HG03432 (cell line): ENCODE results near the gene CCDC63.

Experiments used
- ATAC-seq: cut with Tn5 transposase; IDR thresholded peaks from one replicate; pipeline ENCODE4 v1.9.1; 2021; ENCODE audit warnings: mild to moderate bottlenecking, moderate library complexity; ENCODE audit not compliant: unreplicated experiment

CCDC63 gene

DNA sequence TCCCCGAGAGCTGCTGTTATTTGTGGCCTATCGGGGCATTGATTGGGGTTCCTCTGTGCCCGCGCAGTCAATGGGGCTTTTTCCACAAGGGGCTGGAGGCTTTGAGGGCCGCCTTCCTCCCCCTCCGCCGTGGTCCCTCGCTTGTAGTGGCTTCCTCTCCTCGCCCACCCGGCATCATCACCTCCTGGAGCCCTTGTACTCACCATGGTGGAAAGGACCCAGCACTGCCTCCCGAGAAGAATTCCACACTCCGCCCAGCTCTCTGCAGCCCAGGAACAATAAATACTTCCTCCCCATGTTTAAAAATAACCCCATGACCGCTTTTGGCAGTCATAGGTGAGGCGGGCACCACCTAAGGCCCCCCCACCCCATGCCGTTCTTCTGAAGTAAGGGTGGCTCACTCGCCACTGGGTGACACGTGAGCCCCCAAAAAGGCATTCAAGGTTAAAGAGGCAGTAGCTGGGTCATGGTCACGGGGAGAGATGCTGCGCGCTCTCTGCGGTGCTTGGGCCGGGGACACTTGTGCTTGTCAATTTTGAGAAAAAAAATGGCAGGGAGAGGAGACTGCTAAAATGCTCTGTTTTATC lies 73.6 kb downstream of the CCDC63 start, which contains the start of gene MYL2:
MYL2 (minus strand) TSS at position 256 of the 587 bp plus-strand sequence; CDS start at position 206, 50 bp downstream.
- ATAC-seq: no peak

DNA sequence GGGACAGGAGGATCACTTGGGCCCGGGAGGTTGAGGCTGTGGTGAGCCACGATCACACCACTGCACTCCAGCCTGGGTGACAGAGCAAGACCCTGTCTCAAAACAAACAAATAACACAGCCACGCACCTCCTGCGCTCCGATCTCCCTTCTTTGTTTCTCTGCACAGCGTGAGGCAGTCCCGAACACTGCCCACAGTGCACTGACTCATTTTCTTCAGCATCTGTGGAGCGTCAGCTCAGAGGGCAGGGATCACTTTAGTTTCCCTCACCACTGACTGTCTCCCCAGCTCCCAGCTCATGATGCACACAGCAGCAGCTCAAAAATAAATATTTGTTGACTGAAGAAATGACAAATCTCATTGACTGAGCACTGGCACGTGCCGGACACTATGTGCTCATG lies 74.5 kb downstream of the CCDC63 start:
- no peak for ATAC-seq

DNA sequence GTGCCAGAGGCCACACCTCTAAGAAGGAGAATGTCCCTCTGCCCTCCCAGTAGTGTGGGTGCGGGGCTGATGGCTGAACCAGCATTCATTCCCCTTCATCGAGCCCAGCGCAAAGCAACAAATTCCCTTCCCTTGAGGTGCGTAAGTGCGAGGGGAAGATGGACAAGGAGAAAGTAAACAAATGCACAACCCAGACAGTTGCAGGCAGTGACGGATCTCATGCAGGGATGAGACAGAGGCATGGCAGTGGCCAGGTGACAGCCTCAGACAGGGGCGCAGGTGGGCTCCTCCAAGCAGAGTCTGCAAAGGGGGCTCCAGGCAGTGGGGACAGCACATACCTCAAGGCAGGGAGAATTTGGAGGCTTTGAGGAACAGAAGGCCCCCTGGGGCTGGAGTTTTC lies 75.9 kb downstream of the CCDC63 start:
- ATAC-seq: no peak

DNA sequence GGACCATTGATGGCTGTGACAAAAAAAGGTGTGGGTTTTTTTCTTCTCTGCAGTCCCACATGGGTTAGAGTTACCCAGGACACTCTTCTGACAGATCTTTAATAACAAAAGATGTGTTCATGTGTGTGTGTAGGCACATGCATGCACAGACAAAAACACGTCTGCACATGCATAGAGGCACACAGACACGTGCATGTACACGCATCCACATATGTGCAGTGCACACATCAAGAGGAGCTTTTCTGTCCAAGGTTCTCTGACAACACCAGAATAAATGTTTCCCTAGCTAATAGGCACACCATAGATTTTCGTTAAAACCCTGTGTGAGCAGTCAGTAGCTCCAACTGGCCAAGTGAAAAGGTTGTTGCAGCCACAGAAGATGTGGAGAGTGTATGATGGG lies 76.4 kb downstream of the CCDC63 start:
- no peak for ATAC-seq

DNA sequence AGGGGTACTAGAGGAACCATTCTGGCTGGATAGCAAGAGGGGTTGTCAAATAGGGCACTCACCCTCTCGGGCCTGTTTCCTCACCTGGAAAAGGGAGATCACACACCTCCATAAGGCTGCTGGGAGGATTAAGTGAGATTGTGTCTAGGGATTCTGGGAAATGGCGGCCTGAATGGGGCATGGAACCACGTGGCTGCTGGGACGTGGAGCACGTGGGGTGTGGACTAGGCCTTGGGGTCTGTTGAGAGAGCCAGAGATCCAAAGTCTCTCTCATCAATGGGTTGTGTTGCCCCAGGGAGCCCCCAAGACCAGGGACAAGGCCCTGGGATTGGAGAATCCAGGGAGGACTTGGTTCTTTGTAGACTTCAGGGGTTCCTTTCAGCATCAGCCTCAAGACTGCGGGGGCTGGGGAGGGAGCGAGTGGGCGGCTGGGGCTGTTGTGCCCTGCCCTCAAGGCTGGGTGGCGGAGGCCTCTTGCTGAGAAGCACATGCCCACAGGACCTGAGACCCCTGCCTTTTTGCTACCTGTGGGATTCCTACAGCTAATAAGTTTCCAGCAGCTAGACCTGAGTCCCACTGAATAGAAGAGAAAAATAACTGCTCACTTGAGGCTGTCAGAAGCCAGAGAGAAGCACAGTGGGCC lies 77.0 kb downstream of the CCDC63 start:
- no peak for ATAC-seq

DNA sequence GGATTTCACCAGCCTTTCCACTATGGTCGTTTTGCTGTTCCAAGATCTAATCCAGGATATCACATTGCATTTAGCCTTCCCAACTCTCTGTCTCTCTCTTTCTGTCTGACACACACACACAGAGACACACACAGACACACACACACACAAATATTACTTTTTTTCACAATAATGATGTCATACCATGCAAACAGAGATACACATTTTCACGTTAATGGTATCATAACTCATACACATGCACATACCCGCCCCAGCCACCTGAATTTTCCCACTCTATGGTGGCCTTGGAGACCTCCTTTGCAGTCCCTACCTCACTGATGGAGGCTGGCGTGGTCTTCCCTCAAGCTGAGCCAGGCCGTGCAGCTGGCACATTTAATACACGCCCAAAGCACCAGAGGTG lies 80.8 kb downstream of the CCDC63 start:
- no peak for ATAC-seq

DNA sequence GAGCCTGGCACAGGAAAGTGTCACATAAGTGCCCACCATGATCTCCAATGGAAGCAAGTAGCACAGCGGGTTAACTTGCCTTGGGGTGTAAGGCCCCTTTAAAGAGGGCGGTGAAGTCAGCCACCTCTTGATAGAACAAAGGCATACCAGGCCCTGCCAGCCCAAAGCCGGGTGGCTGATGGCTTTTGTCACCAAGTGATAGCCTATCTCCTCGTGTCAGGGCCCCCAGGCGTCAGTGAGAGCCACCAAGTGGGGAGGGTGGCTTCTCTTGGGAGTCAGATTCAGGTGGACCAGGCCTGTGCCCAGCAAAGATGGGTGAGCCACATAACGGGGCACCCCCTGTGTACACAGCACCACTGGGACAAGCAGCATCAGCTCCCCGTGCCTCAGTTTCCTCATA lies 81.9 kb downstream of the CCDC63 start:
- no peak for ATAC-seq

DNA sequence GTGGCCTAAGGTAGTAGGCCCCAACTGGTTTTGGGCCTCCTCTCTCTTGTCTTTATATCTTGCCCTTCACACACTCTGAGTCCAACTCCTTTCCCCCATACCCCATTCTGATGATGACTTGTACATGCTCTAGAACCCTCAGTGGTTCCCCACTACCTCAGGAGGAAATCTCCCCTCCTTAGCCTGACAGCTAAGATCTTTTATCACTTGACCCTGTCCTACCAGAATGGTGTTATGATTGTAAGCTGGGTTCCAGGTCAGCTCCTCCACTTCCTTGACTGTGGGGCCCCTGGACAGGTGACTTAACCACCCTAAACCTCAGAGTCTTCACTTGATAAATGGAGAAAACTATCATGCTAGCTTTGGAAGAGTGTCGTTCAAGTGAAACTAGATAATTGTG lies 83.0 kb downstream of the CCDC63 start:
- ATAC-seq: no peak

DNA sequence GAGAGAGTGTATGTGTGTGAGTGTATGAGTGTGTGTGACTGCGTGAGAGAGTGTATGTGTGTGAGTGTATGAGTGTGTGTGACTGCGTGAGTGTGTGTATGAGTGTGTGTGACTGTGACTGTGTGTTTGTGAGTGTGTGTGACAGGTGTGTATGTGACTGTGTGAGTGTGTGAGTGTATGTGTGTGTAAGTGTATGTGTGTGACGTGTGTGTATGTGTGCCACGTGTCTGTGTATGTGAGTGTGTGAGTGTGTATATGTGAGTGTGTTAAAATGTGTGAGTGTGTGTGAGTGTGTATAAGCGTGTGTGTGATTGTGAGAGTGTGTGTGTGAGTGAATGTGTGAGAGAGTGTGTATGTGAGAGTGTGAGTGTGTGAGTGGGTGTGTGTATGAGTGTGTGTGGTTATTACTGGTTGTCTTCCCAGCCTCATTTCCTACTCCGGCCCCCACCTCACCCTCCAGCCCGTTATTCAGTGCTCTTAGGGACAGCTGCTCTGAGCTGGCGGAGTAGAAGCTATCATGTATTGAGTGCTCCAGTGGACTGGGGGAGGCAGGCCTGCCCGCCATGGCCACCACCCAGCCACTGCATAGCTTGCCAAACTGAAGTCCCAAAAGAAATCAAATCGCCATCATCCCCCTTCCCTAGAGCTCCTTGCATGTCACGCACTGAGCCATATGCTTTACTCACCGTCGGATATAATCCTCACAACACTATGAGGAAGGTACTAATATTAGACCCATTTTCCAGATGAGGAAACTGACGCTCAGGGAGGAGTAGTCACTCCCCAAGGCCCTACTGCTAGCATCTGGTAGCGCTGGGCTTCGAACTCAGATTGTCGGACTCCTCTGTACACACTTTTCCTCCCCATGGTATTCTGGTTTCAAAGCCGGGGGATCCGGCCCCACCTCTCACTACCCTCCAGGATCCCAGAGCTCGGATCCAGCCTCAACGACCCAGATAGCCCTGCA lies 83.8 kb downstream of the CCDC63 start:
- ATAC-seq: no peak

DNA sequence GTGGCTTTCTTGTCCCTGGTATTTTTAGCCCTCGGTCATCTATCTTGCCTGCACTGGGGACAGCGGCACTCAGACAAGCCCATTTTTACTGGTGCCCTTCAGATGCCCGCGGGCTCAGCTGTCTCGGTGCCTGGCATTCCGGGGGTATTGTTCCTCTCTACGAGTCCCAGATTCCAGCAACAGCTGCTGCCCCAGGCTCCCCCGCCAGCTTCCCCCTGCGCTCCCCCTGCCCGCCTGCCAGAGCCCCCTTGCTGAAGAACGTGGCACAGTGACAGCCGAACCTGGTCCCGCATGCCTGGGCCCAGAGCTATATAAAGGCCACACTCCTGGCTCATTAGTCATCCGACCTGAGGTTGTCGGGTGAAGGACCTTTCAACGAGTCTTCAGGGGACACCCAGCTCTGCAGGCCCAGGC lies 84.5 kb downstream of the CCDC63 start:
- no peak for ATAC-seq

DNA sequence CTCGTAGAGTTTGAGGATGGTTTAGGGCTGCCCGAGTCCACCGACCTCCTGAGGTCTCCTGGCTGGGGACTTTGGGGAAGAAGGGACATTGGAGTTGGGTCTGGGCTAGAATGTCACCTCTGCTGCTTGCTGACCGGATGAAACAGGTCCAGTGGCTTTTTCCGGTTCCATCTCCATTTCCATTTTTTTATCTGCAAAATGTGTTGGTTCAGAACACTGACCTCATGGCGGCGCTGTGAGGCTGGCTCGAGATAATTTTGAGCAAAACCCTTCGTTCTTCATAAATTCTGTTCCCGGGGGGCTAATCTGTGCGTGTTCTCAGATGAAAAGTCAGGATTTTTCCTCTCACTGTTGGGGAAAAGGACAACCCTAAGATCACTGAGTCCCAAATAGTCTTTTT lies 85.3 kb downstream of the CCDC63 start:
- ATAC-seq: no peak

DNA sequence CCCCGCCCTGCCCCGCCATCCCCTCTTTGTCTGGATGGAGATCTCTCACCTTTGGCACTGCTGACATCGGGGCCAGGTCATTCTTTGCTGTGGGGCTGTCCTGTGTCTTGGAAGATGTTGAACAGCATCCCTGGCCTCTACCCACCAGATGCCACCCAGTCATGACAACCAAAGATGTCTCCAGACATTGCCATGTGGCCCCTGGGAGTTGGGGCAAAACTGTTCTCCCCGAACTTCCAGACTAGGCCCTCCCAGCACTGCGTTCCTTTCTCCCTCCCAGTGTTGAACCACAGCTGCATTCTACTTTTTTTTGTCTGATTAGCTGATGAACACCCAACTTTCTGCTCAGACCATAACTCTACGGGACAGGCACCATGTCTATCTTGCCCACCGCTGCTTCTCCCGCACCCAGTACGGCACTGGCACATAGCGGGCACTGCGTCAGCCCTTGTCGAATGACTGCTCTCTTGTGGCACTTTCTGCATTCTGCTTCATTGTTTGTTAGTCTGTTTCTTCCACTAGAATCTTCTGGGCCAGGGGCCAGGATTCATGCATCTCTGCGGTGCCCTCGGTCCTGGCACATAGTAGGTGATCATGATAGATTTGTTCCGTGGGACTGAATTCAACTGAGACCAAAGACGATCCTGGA lies 86.7 kb downstream of the CCDC63 start:
- ATAC-seq: no peak

DNA sequence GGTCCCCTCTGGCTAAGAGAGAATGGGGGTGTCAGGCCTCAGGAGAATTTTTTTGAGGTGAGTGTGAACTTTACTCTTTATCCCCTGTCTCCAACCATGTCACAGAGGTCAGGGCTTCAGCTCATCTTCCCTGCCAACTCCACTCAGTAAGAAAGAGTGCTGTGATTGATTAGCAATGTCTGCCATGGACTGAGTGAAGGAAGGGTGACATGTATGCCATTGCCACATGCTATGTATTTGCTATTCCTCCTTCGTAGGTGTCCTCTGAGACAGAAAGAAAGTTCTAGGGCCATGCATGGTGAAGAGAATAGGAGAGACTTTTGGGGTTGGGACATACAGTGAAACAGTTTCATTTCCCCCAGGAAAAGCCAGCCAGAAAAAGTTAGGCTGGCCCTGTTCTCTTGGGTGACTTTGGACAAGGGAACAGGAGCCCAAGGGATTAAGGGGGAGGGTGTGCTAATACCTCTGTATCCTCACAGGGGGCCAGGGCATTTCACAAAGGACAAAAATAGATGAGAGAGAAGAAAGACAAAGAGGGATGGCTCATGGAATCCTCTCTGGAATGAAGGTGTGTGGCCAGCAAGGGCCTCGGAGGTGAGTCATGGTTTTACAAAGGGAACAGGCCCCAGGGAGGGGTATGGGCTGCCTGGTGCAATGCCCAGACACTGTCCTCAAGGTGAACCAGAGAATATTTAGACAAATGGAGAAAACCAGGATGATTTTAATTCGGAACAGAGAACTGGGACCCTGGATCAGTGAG lies 87.5 kb downstream of the CCDC63 start:
- ATAC-seq: no peak

DNA sequence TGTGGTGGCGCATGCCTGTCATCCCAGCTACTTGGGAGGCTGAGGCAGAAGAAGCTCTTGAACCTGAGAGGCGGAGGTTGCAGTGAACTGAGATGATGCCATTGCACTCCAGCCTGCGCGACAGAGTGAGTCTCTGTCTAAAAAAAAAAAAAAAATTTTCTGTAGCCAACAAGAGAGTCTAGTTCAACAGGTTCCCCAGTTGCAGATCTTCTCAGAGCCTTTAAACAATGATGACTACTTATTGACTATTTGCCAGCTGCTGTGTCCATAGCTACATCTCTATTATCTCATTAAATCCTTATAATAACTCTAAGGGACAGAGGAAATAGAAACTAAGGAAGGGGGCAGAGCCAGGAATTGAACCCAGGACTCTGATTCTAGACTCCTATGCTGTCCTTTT lies 88.8 kb downstream of the CCDC63 start:
- no peak for ATAC-seq

DNA sequence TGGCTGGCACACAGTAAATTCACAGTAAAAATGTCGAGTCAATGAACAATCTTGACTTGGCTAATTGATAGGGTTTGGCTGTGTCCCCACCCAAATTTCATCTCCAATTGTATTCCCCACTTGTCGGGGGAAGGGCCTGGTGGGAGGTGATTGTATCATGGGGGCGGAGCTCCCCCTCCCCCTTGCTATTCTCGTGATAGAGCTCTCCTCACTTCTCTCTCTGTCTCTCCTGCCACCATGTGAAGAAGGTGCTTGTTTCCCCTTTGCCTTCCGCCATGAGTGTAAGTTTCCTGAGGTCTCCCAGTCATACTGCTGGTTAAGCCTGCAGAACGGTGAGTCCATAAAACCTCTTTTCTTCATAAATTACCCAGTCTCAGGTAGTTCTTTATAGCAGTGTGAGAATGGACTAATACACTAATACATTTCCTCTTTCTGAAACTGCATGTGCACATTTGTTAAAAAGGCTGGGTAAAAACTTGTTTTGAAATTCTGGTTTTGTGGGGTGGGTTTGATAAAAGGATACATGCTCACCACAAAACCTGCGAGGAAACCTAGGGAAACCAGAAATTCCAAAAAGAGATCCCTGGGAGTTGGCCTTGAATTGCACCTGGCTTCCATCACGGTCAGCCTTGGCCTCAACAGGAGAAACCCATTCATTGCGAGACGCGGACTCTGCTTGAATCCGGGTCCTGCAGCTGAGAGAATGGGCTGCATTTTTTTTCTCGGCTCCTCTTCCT lies 89.7 kb downstream of the CCDC63 start:
- no peak for ATAC-seq

DNA sequence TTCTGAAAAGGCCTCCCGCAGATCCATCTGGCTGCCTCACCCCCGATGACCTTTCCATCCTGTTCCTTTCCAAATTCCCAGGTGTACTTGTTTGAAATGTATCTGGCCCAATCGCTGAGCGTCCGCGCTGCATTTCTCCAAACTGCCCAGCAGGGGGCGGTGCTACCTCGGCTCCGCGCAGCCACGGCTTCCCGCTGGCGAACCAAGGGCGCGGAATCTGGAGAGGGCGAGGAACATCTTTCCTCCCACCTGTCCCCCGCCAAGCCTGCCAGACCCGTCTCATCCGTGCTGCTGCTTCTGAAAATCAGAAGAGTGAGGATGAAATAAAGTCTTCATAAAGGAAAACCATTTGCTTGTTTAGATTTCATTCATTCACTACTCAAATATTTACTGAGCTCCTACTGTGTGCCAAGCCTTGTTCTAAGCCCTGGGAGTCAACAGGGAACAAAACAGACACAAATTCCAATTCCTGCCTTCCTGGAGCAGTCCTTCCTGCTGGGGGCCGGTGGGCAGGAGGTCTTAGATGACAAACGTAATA lies 90.4 kb downstream of the CCDC63 start:
- ATAC-seq: no peak

DNA sequence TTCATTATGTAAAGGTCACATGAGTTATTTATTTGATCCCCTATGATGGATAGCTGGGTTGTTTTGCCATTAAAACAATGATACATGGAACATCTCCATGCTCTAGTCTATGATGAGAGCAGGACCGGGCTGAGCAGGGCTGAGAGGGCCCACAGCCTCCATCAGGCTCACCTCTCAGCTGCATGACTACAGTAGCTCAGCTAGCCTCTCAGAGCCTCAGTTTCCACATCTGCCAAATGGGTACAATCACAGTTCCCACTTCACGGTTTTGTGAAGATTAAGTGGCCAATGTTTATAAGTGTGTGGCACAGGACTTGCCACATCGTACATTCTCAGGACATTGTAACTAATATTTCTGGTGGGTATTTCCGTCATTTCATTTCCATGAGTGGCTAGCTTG lies 93.5 kb downstream of the CCDC63 start:
- no peak for ATAC-seq

DNA sequence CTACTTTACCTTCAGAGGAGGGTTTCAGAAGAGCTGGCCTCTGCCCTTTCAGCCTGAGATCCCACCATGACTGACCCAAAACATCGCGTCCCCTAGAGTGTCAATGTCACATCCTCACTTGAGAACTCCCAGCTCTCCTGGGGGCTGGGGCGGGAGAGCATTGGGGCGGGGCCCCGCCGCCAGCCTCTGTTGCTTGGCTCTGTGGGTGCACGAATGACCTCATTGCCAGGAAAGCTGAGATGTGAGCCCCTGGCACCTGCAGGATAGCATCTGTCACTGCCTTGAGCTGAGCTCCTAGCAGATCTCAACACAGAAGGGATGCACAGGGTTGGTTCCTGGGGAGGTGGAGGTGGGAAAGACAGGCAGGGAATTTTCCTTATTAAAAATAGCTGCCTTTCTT lies 94.1 kb downstream of the CCDC63 start:
- no peak for ATAC-seq

DNA sequence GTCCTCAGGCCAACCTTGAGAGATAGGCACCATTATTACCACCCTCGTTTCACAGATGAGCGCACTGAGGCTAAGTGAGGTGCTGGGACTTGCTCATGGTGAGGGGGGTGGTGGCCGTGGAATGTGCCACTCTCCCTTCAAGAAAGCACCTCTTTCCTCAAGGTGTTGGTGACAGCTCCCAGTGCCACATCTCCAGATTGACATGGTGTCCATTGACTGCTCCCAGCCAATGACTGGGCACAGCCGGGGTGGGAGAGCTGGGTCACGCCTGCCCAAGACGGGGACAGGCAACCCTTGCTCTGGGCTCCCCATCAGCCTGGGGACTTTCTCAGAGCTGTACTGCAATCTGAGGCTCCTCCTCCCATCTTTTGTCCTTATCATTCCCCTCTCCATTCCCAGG lies 94.6 kb downstream of the CCDC63 start:
- no peak for ATAC-seq

DNA sequence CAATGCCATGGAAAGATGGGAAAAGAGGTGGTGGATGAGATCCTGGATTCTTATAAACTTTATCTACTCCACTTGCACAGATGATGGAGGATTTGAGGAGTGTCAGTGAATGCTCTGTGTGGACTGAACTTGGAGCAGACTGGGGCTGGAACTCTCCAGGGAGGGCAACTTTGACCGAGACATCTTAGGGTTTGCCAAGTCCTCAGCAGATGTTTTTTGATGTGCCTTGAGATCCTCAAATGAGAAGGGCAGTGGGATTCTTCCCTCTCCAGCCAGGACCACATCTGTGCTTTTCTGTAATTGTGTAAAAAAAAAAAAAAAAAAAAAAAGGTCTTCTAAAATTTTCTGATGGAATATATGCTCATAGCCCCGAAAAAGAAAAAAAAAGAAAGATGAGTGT lies 96.6 kb downstream of the CCDC63 start:
- no peak for ATAC-seq
